Choroid plexus epithelial cell (primary cell): ENCODE measurements around the gene PDE4B.

ENCODE experiments used
- DNase-seq: peaks from one replicate; pipeline ENCODE4 v3.0.0-alpha.2; 2010; ENCODE audit warnings: low read depth
- H3K4me3 ChIP-seq: 2 replicates; pipeline ENCODE4 v1.5.1; 2011; ENCODE audit warnings: low read depth, mild to moderate bottlenecking, control low read depth, low read length, moderate library complexity
- CTCF ChIP-seq: conservative IDR thresholded peaks from 2 replicates; pipeline ENCODE4 v1.5.1; 2011; ENCODE audit warnings: low read depth, mild to moderate bottlenecking, control low read depth, inconsistent platforms, low read length, moderate library complexity

The PDE4B gene

GRCh38 chr1:66352792-66353191 is 560.1 kb downstream of the PDE4B start:
- no peak for TF ChIP-seq CTCF
- DNase-seq = no peak
- no peak overlapping the region for H3K4me3 ChIP-seq

- no peak for TF ChIP-seq CTCF
- DNase-seq = no peak
- H3K4me3 ChIP-seq = no peak overlapping the region
These were observed 560.6 kb downstream of the PDE4B start for GRCh38 chr1:66353257-66353656.

- peak overlapping the region; percentile 4 for H3K4me3 ChIP-seq
- peak; percentile 21 for TF ChIP-seq CTCF
- DNase-seq = peak; percentile 74
These were observed 561.9 kb downstream of the PDE4B start for GRCh38 chr1:66354311-66355201.

- H3K4me3 ChIP-seq = no peak overlapping the region
- TF ChIP-seq CTCF = no peak
These were observed 563.1 kb downstream of the PDE4B start for GRCh38 chr1:66355756-66356155.

GRCh38 chr1:66356605-66357004 is 563.9 kb downstream of the PDE4B start:
- TF ChIP-seq CTCF = no peak
- DNase-seq = no peak
- H3K4me3 ChIP-seq = no peak overlapping the region

More at GRCh38 chr1:66355756-66356155, 563.1 kb downstream of the PDE4B start:
- no peak for DNase-seq

- no peak overlapping the region for H3K4me3 ChIP-seq
- TF ChIP-seq CTCF = no peak
- no peak for DNase-seq
These were observed 564.3 kb downstream of the PDE4B start for GRCh38 chr1:66357021-66357420.
